PC-3 (cell line): ENCODE results near the gene PFN1. TPM values are rescaled to one million over a fixed set of nuclear protein-coding genes. Genes with fewer than 3 reads are reported as not detected.

ENCODE experiments used
- ATAC-seq: fragments of 200-7000 bp; cut with Tn5 transposase; 2 replicates; pipeline ENCODE4 v1.9.1; 2020; ENCODE audit warnings: mild to moderate bottlenecking, moderate library complexity
- BruUV-seq: library from RNA; stranded (reverse); fragments of 400-500 nt; replicated peaks from 2 replicates; lab custom pipeline; 2021; lab: Mats Ljungman, UMichigan
- CTCF ChIA-PET: fragments of 300-600 bp; sonication (Branson Sonifier 250); formaldehyde crosslinking; loops from one replicate; lab custom pipeline; 2022; ENCODE audit warnings: antibody characterized with exemption; lab: Charles Lee
- POLR2A ChIA-PET: fragments of 300-600 bp; sonication (Branson Sonifier 250); formaldehyde crosslinking; loops from one replicate; lab custom pipeline; 2022; ENCODE audit warnings: antibody characterized with exemption; ENCODE audit not compliant: unreplicated experiment; lab: Charles Lee
- DNase-seq: peaks from one replicate; pipeline ENCODE4 v3.0.0-alpha.2; 2015
- H2AFZ ChIP-seq: fragments of 300-600 bp; sonication (generic); 2 replicates; pipeline ENCODE4 v1.6.0; 2016; ENCODE audit warnings: antibody characterized with exemption, low read length
- H3F3A ChIP-seq: fragments of 300-600 bp; sonication (generic); one replicate; pipeline ENCODE4 v1.6.0; 2017; ENCODE audit warnings: antibody characterized with exemption, low read length, control low read depth, mild to moderate bottlenecking; ENCODE audit not compliant: unreplicated experiment
- H3K27ac ChIP-seq: fragments of 300-600 bp; sonication (generic); 2 replicates; pipeline ENCODE4 v1.5.1; 2016; ENCODE audit warnings: mild to moderate bottlenecking, low read length
- H3K27me3 ChIP-seq: fragments of 300-600 bp; sonication (generic); 2 replicates; pipeline ENCODE4 v1.6.1; 2016; ENCODE audit warnings: low read length, mixed read lengths
- H3K36me3 ChIP-seq: fragments of 300-600 bp; sonication (generic); 2 replicates; pipeline ENCODE4 v1.6.1; 2016; ENCODE audit warnings: low read depth, mixed run types, low read length, mixed read lengths
- H3K4me1 ChIP-seq: fragments of 300-600 bp; sonication (generic); 2 replicates; pipeline ENCODE4 v1.5.1; 2016; ENCODE audit warnings: low read length; ENCODE audit not compliant: insufficient read depth
- H3K4me2 ChIP-seq: fragments of 300-600 bp; sonication (generic); 2 replicates; pipeline ENCODE4 v1.6.0; 2016; ENCODE audit warnings: low read length
- H3K4me3 ChIP-seq: fragments of 300-600 bp; sonication (generic); 2 replicates; pipeline ENCODE4 v1.5.1; 2016; ENCODE audit warnings: mild to moderate bottlenecking, low read length, mixed read lengths
- H3K79me2 ChIP-seq: fragments of 300-600 bp; sonication (generic); 2 replicates; pipeline ENCODE4 v1.6.1; 2017; ENCODE audit warnings: low read length, mixed read lengths
- H3K9ac ChIP-seq: fragments of 300-600 bp; sonication (generic); 2 replicates; pipeline ENCODE4 v1.6.0; 2016; ENCODE audit warnings: mild to moderate bottlenecking, low read length
- H3K9me2 ChIP-seq: fragments of 300-600 bp; sonication (generic); replicated peaks from 2 replicates; pipeline ENCODE4 v1.6.1; 2016; ENCODE audit warnings: mixed run types, low read length, mixed read lengths
- H3K9me3 ChIP-seq: fragments of 300-600 bp; sonication (generic); 2 replicates; pipeline ENCODE4 v1.6.1; 2016; ENCODE audit warnings: low read length, mixed read lengths
- H4K20me1 ChIP-seq: fragments of 300-600 bp; sonication (generic); 2 replicates; pipeline ENCODE4 v1.6.1; 2016; ENCODE audit warnings: low read length, mixed read lengths
- CTCF ChIP-seq: fragments of 300-600 bp; sonication (generic); conservative IDR thresholded peaks from 2 replicates; pipeline ENCODE4 v1.5.1; 2017; ENCODE audit warnings: antibody characterized with exemption, low read depth, mild to moderate bottlenecking, low read length
- EZH2 ChIP-seq: fragments of 300-600 bp; sonication (generic); IDR thresholded peaks from one replicate; pipeline ENCODE4 v1.6.1; 2017; ENCODE audit warnings: antibody characterized with exemption, mild to moderate bottlenecking, low read length; ENCODE audit not compliant: unreplicated experiment
- EZH2phosphoT487 ChIP-seq: fragments of 300-600 bp; sonication (generic); IDR thresholded peaks from 2 replicates; pipeline ENCODE4 v1.6.1; 2018; ENCODE audit warnings: mild to moderate bottlenecking, antibody characterized with exemption, low read length, borderline replicate concordance
- intact Hi-C: fragments of 100-400 bp; cut with micrococcal nuclease; formaldehyde crosslinking; loops from 2 replicates; pipeline ENCODE4 v1.9.0; 2023
- total RNA-seq: library from RNA; depleted of rRNA; stranded (reverse); fragments of >200 nt; gene quantifications from 2 replicates; pipeline ENCODE4 v1.2.3, GENCODE V29; 2014

PFN1 gene
- total RNA-seq, 1 experiment from 2014 or later, result 1,914 TPM

GRCh38 chr17:4903051-4903818 lies 45.1 kb downstream of the PFN1 start, which contains the start of gene CHRNE:
Gene CHRNE, minus strand, starts transcription at chr17:4903098. Its CDS starts 35 bp downstream, at chr17:4903063.
- H4K20me1 ChIP-seq, result no peaks in the 10 kb centered on the region
- no peaks in the 10 kb centered on the region for H3K9me3 ChIP-seq
- no peaks in the 10 kb centered on the region for H3K79me2 ChIP-seq
- TF ChIP-seq EZH2 (no peak), CTCF (peak; percentile 70)
- BruUV-seq, result no TSS peak
- ATAC-seq (peak; percentile 78), DNase-seq (peak; percentile 84)
- H3K4me2 ChIP-seq, result peak within 1 kb of the TSS; percentile 77
- POLR2A ChIA-PET, result interaction anchor here (0.6 kb wide), 1 partner anchor 37 kb away, joined by 3 read pairs; the partner anchor contains the start of genes RNF167 and SLC25A11
- H3K4me3 ChIP-seq, result peak within 1 kb of the TSS; percentile 40; the same call in 1 of the 2 replicates
- CTCF ChIA-PET, result interaction anchor here (0.6 to 1.0 kb wide), 3 partner anchors 54 to 195 kb away, joined by 3 read pairs; partner anchors contain the start of gene PSMB6
- peak within 1 kb of the TSS; percentile 48; the same call in 1 of the 2 replicates for H2AFZ ChIP-seq
- no peaks in the 10 kb centered on the region for H3K27me3 ChIP-seq
- no peaks in the 10 kb centered on the region for H3K36me3 ChIP-seq
- H3K4me1 ChIP-seq, result peaks cover 10% of the 10 kb centered on the region
- no peak within 1 kb of the TSS for H3K27ac ChIP-seq
- H3K9me2 ChIP-seq, result no peaks in the 10 kb centered on the region
- H3F3A ChIP-seq, result no peaks in the 10 kb centered on the region
- intact Hi-C loops, result loop anchor here (1.0 kb wide), 1 partner anchor 116 kb away; no protein-coding TSS in a partner anchor
- no peak within 1 kb of the TSS for H3K9ac ChIP-seq

GRCh38 chr17:4902540-4902939 lies 45.8 kb downstream of the PFN1 start:
- BruUV-seq, result no TSS peak

More at GRCh38 chr17:4902540-4902939, 45.8 kb downstream of the PFN1 start:
- no peaks in the 10 kb centered on the region for H3F3A ChIP-seq
- H3K9me2 ChIP-seq, result no peaks in the 10 kb centered on the region
- peaks cover 10% of the 10 kb centered on the region for H3K4me1 ChIP-seq
- peak overlapping the region; percentile 77; the same call in 1 of the 2 replicates for H3K4me2 ChIP-seq
- no peaks in the 10 kb centered on the region for H4K20me1 ChIP-seq
- H3K4me3 ChIP-seq, result no peak overlapping the region
- ChIA-PET CTCF (no interaction called here), POLR2A (no interaction called here)
- no peaks in the 10 kb centered on the region for H3K79me2 ChIP-seq
- no peak overlapping the region for H3K9ac ChIP-seq
- no peaks in the 10 kb centered on the region for H3K36me3 ChIP-seq
- H3K27ac ChIP-seq, result no peak overlapping the region
- intact Hi-C loops, result no loop called here
- DNase-seq, result no peak
- no peak overlapping the region for H2AFZ ChIP-seq
- no peak for ATAC-seq
- no peaks in the 10 kb centered on the region for H3K9me3 ChIP-seq
- no peaks in the 10 kb centered on the region for H3K27me3 ChIP-seq
- TF ChIP-seq CTCF, result no peak
- TF ChIP-seq EZH2phosphoT487, result no peak
- no peak for TF ChIP-seq EZH2
